K562 (cell line): ENCODE data around the gene TKTL2. TPM values are rescaled to one million over a fixed set of nuclear protein-coding genes. Genes with fewer than 3 reads are reported as not detected.

Experiments used
- ATAC-seq: fragments of 200-7000 bp; cut with Tn5 transposase; 3 replicates; pipeline ENCODE4 v1.9.1; 2020; ENCODE audit warnings: moderate library complexity
- BruUV-seq: library from RNA; stranded (reverse); fragments of 400-500 nt; replicated peaks from 2 replicates; lab custom pipeline; 2021; lab: Mats Ljungman, UMichigan
- CTCF ChIA-PET: fragments of 300-600 bp; formaldehyde crosslinking; extraction: SDS; loops from one replicate; lab custom pipeline; 2021; ENCODE audit warnings: low intra/inter-chr PET ratio; lab: Yijun Ruan, JAX
- POLR2A ChIA-PET: fragments of 300-600, 350-650 bp; sonication (Branson Sonifier 250); formaldehyde crosslinking; extraction: SDS; loops from one replicate; lab custom pipeline; 2021; ENCODE audit warnings: antibody characterized with exemption, inconsistent platforms; lab: Yijun Ruan, JAX
- DNase-seq, 4 experiments: peaks; one replicate each; pipeline versions ENCODE4 v3.0.0 to v3.0.0-alpha.2; 2011 to 2018; ENCODE audit warnings: low spot score in 3 of 4, mixed read lengths in 3 of 4; ENCODE audit errors: extremely low read depth in 1 of 4
- FAIRE-seq: peaks from 2 replicates; lab custom pipeline; 2011; peaks lifted over from hg19 to GRCh38; lab: Jason Lieb, UNC
- H2AFZ ChIP-seq: 2 replicates; pipeline ENCODE4 v1.6.0; 2011; ENCODE audit warnings: low read depth, low read length, control low read depth, inconsistent platforms
- H3K27ac ChIP-seq: fragments of 200-600 bp; 3 replicates; pipeline ENCODE4 v1.8.0; 2011; ENCODE audit warnings: low read depth, mild to moderate bottlenecking, control low read depth, inconsistent platforms, low read length, moderate library complexity, mixed read lengths; ENCODE audit errors: extremely low read depth
- H3K27me3 ChIP-seq, 2 experiments: fragments of 300-600 bp in 1 of 2; 2 replicates in 1 of 2; 3 replicates in 1 of 2; pipeline versions ENCODE4 v1.6.0 to v1.8.0; 2011; ENCODE audit warnings: inconsistent platforms in 2 of 2, low read length in 2 of 2, mild to moderate bottlenecking in 1 of 2, mixed read lengths in 1 of 2, moderate library complexity in 1 of 2; ENCODE audit not compliant: control insufficient read depth in 2 of 2, insufficient read depth in 2 of 2
- H3K36me3 ChIP-seq: fragments of 300-600 bp; 3 replicates; pipeline ENCODE4 v1.8.0; 2011; ENCODE audit warnings: mild to moderate bottlenecking, low read length, inconsistent platforms; ENCODE audit not compliant: control insufficient read depth, insufficient read depth
- H3K4me1 ChIP-seq, 2 experiments: fragments of 200-600 bp in 1 of 2; replicated peaks in 1 of 2; 2 replicates in 1 of 2; 3 replicates in 1 of 2; pipeline versions ENCODE4 v1.5.1 to v1.8.0; 2011; ENCODE audit warnings: inconsistent platforms in 2 of 2, low read length in 2 of 2, mild to moderate bottlenecking in 1 of 2, mixed read lengths in 1 of 2, moderate library complexity in 1 of 2; ENCODE audit not compliant: control insufficient read depth in 2 of 2, insufficient read depth in 2 of 2
- H3K4me2 ChIP-seq: 2 replicates; pipeline ENCODE4 v1.6.1; 2011; ENCODE audit warnings: low read length, control low read depth, inconsistent platforms, mixed read lengths; ENCODE audit not compliant: insufficient read depth
- H3K4me3 ChIP-seq: fragments of 200-600 bp; sonication (generic), shearing (Covaris generic); 2 replicates; pipeline ENCODE4 v1.5.1; 2016; ENCODE audit warnings: control low read depth, inconsistent platforms
- H3K79me2 ChIP-seq: fragments of 200-600 bp; 3 replicates; pipeline ENCODE4 v1.8.0; 2011; ENCODE audit warnings: low read length, inconsistent platforms; ENCODE audit not compliant: control insufficient read depth, insufficient read depth
- H3K9ac ChIP-seq, 2 experiments: 2 replicates each; pipeline versions ENCODE4 v1.6.0 to v1.6.1; 2011; ENCODE audit warnings: low read depth in 2 of 2, low read length in 2 of 2, control low read depth in 1 of 2, inconsistent platforms in 1 of 2, mild to moderate bottlenecking in 1 of 2, mixed read lengths in 1 of 2; ENCODE audit not compliant: insufficient read depth in 1 of 2
- H3K9me1 ChIP-seq: one replicate; pipeline ENCODE4 v1.6.0; 2011; ENCODE audit warnings: inconsistent platforms, mild to moderate bottlenecking, low read length, moderate library complexity; ENCODE audit not compliant: control insufficient read depth, insufficient read depth
- H3K9me3 ChIP-seq: replicated peaks from 2 replicates; pipeline ENCODE4 v1.5.1; 2011; ENCODE audit warnings: low read depth, low read length, inconsistent platforms; ENCODE audit not compliant: control insufficient read depth, insufficient read depth
- H4K20me1 ChIP-seq: replicated peaks from 2 replicates; pipeline ENCODE4 v1.6.1; 2011; ENCODE audit warnings: low read length, inconsistent platforms, mixed read lengths; ENCODE audit not compliant: control insufficient read depth, insufficient read depth
- BRD4 ChIP-seq: fragments of 200-600 bp; sonication (generic); IDR thresholded peaks from 2 replicates; pipeline ENCODE4 v1.6.1; 2017; ENCODE audit warnings: inconsistent platforms
- BRF1 ChIP-seq: IDR thresholded peaks from 3 replicates; pipeline ENCODE4 v1.6.1; 2011; ENCODE audit warnings: borderline replicate concordance, mild to moderate bottlenecking; ENCODE audit not compliant: insufficient read length; ENCODE audit errors: extremely low read depth
- CC2D1A ChIP-seq: fragments of 450-650 bp; IDR thresholded peaks from 2 replicates; pipeline ENCODE4 v1.6.1; 2017; ENCODE audit warnings: mild to moderate bottlenecking
- DACH1 ChIP-seq: fragments of 450-650 bp; IDR thresholded peaks from 2 replicates; pipeline ENCODE4 v1.6.1; 2018; ENCODE audit not compliant: partially characterized antibody
- KHSRP ChIP-seq: fragments of 450-650 bp; IDR thresholded peaks from 2 replicates; pipeline ENCODE4 v1.6.1; 2017
- LARP7 ChIP-seq: fragments of 450-650 bp; IDR thresholded peaks from 2 replicates; pipeline ENCODE4 v1.6.1; 2016
- MCM7 ChIP-seq, 2 experiments: fragments of 450-650 bp; IDR thresholded peaks; 2 replicates each; pipeline ENCODE4 v1.6.1; 2016 to 2018
- MECOM ChIP-seq: fragments of 250-450 bp; sonication (Bioruptor Pico); IDR thresholded peaks from 2 replicates; pipeline ENCODE4 v1.8.0; 2022; ENCODE audit warnings: inconsistent platforms
- NR4A1 ChIP-seq, 2 experiments: fragments of 250-450 bp in 1 of 2; fragments of 450-650 bp in 1 of 2; sonication (Bioruptor Pico) in 1 of 2; IDR thresholded peaks; 2 replicates each; pipeline versions ENCODE4 v1.4.0 to v1.6.1; 2016 to 2020; ENCODE audit warnings: mild to moderate bottlenecking in 2 of 2, missing compliant biosample characterization in 1 of 2, missing genetic modification characterization in 1 of 2, moderate library complexity in 1 of 2
- POLR3G ChIP-seq: IDR thresholded peaks from 2 replicates; pipeline ENCODE4 v1.6.1; 2011; ENCODE audit not compliant: insufficient read length, insufficient replicate concordance; ENCODE audit errors: extremely low read depth
- SMARCA5 ChIP-seq: fragments of 450-650 bp; IDR thresholded peaks from 2 replicates; pipeline ENCODE4 v1.6.1; 2016
- TEAD2 ChIP-seq: fragments of 450-650 bp; IDR thresholded peaks from 2 replicates; pipeline ENCODE4 v1.6.1; 2016; ENCODE audit warnings: missing genetic modification characterization, control low read depth, missing compliant biosample characterization
- ZNF197 ChIP-seq: fragments of 200-800 bp; sonication (Bioruptor generic); IDR thresholded peaks from 2 replicates; pipeline ENCODE4 v1.6.1; 2016; ENCODE audit warnings: low read depth, missing genetic modification characterization, missing compliant biosample characterization
- ZNF584 ChIP-seq: fragments of 200-800 bp; sonication (Bioruptor generic); IDR thresholded peaks from 2 replicates; pipeline ENCODE4 v1.6.1; 2016; ENCODE audit warnings: low read depth, mild to moderate bottlenecking, missing genetic modification characterization, missing compliant biosample characterization
- WGBS: fragments of 100-300 bp; shearing (Covaris generic); methylation state at CpG from one replicate; pipeline ENCODE4 v1.1.6; 2016; ENCODE audit warnings: low coverage, mixed read lengths; ENCODE audit not compliant: insufficient coverage; ENCODE audit errors: missing lambda C conversion rate; 5-methylcytosine and 5-hydroxymethylcytosine counted together
- in situ Hi-C: fragments of 300-500 bp; cut with MboI; formaldehyde crosslinking; loops from 4 replicates; pipeline ENCODE4 v1.15.0; 2018; ENCODE audit warnings: inconsistent platforms, mixed read lengths
- intact Hi-C: fragments of 100-400 bp; cut with micrococcal nuclease; formaldehyde crosslinking; loops from 2 replicates; pipeline ENCODE4 v1.14.2; 2022
- polyA plus RNA-seq, 8 experiments: library from polyadenylated mRNA; depleted of rRNA in 4 of 8; stranded (reverse) in 5 of 8; unstranded in 3 of 8; fragments of >200 nt; fragmentation: Nextera tagmentation in 2 of 8; fragmentation: Illumina TruSeq in 1 of 8; extraction: Ambion mirVana in 2 of 8; extraction: Trizol in 1 of 8; gene quantifications; 2 replicates each; pipeline versions ENCODE4 v1.2.1 to v1.2.3, GENCODE V29; 2011 to 2014; ENCODE audit warnings: inconsistent platforms in 1 of 8, missing spikeins in 1 of 8
- total RNA-seq, 7 experiments: library from RNA; depleted of rRNA in 6 of 7; stranded (reverse); fragments of >200 nt in 6 of 7; fragmentation: Illumina TruSeq in 2 of 7; extraction: Trizol in 2 of 7; gene quantifications; 2 replicates each; pipeline versions ENCODE4 v1.2.1 to v1.2.3, GENCODE V29; 2011 to 2021; ENCODE audit warnings: low replicate concordance in 1 of 7
- TF ChIP-seq, protein P1 (sequence below): sonication (generic); formaldehyde crosslinking; IDR thresholded peaks from 2 replicates; pipeline ENCODE4 v1.8.1; 2023; ENCODE audit warnings: mild to moderate bottlenecking, missing genetic modification reagents
- TF ChIP-seq, protein P2 (sequence below): fragments of 450-650 bp; conservative IDR thresholded peaks from 2 replicates; pipeline ENCODE4 v1.6.1; 2016; ENCODE audit warnings: missing genetic modification characterization, low read depth, mild to moderate bottlenecking, control low read depth, missing compliant biosample characterization
- TF ChIP-seq, protein P3 (sequence below): fragments of 450-650 bp; IDR thresholded peaks from 2 replicates; pipeline ENCODE4 v1.6.1; 2017; ENCODE audit warnings: antibody characterized with exemption
- TF ChIP-seq, protein P4 (sequence below), 3 experiments: fragments of 200-800 bp in 1 of 3; sonication (Bioruptor generic) in 1 of 3; sonication (generic) in 1 of 3; formaldehyde crosslinking in 1 of 3; IDR thresholded peaks; 2 replicates each; pipeline versions ENCODE4 v1.6.1 to v1.8.0; 2016 to 2022; ENCODE audit warnings: mild to moderate bottlenecking in 2 of 3, missing compliant biosample characterization in 2 of 3, missing genetic modification characterization in 2 of 3, missing genetic modification reagents in 1 of 3

Gene TKTL2
- total and polyA plus RNA-seq, 9 of the 15 experiments (the other 6 are each of a cell fraction or from before 2014, with no cell fraction given): 0.03 to 0.31 (median 0.09) TPM; not detected in 1

DNA sequence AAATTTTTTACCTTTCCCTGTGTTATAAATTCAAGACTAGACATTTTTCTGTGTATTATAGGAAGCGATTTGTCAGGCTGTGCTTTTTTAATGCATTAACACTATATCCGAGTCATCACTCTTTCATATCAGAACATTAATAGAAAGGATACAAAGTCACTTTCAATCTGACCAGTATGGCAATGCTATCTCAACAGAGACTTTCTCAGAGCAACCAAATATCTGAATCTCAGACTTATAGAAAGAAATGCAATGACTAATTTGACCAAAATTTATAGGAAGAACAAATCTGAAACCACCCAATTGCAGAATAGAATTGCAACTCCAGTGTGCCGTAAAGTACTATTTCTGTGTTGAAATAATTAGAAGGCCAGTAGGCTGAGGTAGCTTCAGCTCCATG is 473 bp upstream of the TKTL2 start:
- H3K9me1 ChIP-seq: no peaks in the 10 kb centered on the region
- BruUV-seq: no TSS peak
- no peak overlapping the region for H3K27ac ChIP-seq
- H3K4me1 ChIP-seq: peaks cover 0 to 6% of the 10 kb centered on the region in 2 experiments; a peak in 2 of 5 replicates
- WGBS: 46% methylated on average over 3 of the region's 3 CpGs
- intact Hi-C loops: no loop called here
- H3K9ac ChIP-seq: no peak overlapping the region
- H3K27me3 ChIP-seq: peaks cover 0 to 16% of the 10 kb centered on the region in 2 experiments; a peak in 3 of 5 replicates
- FAIRE-seq (no peak), ATAC-seq (no peak), DNase-seq (no peak)
- H3K4me2 ChIP-seq: peak overlapping the region; percentile 51; the same call in 1 of the 2 replicates
- peak overlapping the region; percentile 80; the same call in 1 of the 2 replicates for H2AFZ ChIP-seq
- in situ Hi-C loops: no loop called here
- ChIA-PET CTCF (no interaction called here), POLR2A (interaction anchor here (0.9 kb wide), 1 partner anchor 20 kb away, joined by 3 read pairs; the partner anchor contains the start of gene TMA16)
- no peaks in the 10 kb centered on the region; the same call in 1 of the 2 replicates for H3K9me3 ChIP-seq
- TF ChIP-seq, protein P1, sequence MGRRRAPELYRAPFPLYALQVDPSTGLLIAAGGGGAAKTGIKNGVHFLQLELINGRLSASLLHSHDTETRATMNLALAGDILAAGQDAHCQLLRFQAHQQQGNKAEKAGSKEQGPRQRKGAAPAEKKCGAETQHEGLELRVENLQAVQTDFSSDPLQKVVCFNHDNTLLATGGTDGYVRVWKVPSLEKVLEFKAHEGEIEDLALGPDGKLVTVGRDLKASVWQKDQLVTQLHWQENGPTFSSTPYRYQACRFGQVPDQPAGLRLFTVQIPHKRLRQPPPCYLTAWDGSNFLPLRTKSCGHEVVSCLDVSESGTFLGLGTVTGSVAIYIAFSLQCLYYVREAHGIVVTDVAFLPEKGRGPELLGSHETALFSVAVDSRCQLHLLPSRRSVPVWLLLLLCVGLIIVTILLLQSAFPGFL: no peak
- TF ChIP-seq POLR3G (no peak), ZNF584 (CRISPR knock-in tag) (no peak), TEAD2 (tag) (no peak), KHSRP (no peak), SMARCA5 (no peak), DACH1 (no peak), ZNF197 (no peak), MCM7 (IDR thresholded peaks at IDR 0.05) (no peak), MECOM (CRISPR knock-in tag) (no peak), LARP7 (no peak), CC2D1A (no peak), BRD4 (no peak), BRF1 (no peak), NR4A1 (CRISPR knock-in tag; IDR thresholded peaks at IDR 0.05) (no peak), NR4A1 (tag; IDR thresholded peaks at IDR 0.05) (no peak)
- TF ChIP-seq, protein P2, sequence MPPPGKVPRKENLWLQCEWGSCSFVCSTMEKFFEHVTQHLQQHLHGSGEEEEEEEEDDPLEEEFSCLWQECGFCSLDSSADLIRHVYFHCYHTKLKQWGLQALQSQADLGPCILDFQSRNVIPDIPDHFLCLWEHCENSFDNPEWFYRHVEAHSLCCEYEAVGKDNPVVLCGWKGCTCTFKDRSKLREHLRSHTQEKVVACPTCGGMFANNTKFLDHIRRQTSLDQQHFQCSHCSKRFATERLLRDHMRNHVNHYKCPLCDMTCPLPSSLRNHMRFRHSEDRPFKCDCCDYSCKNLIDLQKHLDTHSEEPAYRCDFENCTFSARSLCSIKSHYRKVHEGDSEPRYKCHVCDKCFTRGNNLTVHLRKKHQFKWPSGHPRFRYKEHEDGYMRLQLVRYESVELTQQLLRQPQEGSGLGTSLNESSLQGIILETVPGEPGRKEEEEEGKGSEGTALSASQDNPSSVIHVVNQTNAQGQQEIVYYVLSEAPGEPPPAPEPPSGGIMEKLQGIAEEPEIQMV (tag): no peak
- TF ChIP-seq, protein P3, sequence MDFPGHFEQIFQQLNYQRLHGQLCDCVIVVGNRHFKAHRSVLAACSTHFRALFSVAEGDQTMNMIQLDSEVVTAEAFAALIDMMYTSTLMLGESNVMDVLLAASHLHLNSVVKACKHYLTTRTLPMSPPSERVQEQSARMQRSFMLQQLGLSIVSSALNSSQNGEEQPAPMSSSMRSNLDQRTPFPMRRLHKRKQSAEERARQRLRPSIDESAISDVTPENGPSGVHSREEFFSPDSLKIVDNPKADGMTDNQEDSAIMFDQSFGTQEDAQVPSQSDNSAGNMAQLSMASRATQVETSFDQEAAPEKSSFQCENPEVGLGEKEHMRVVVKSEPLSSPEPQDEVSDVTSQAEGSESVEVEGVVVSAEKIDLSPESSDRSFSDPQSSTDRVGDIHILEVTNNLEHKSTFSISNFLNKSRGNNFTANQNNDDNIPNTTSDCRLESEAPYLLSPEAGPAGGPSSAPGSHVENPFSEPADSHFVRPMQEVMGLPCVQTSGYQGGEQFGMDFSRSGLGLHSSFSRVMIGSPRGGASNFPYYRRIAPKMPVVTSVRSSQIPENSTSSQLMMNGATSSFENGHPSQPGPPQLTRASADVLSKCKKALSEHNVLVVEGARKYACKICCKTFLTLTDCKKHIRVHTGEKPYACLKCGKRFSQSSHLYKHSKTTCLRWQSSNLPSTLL: no peak
- TF ChIP-seq, protein P4, sequence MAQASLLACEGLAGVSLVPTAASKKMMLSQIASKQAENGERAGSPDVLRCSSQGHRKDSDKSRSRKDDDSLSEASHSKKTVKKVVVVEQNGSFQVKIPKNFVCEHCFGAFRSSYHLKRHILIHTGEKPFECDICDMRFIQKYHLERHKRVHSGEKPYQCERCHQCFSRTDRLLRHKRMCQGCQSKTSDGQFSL (CRISPR knock-in tag; IDR thresholded peaks at IDR 0.05): no peak
- TF ChIP-seq, protein P4 (tag; IDR thresholded peaks at IDR 0.05): no peak
- H3K36me3 ChIP-seq: no peaks in the 10 kb centered on the region
- no peak overlapping the region for H3K4me3 ChIP-seq
- no peaks in the 10 kb centered on the region for H4K20me1 ChIP-seq
- H3K79me2 ChIP-seq: no peaks in the 10 kb centered on the region
